ENCODE measurements around the gene SGCE.
"Not testable (repeated sequence)": the region's sequence is repeated elsewhere in the genome, so short reads cannot be mapped to it uniquely, and the experiment has no call there.

SGCE gene, protein sequence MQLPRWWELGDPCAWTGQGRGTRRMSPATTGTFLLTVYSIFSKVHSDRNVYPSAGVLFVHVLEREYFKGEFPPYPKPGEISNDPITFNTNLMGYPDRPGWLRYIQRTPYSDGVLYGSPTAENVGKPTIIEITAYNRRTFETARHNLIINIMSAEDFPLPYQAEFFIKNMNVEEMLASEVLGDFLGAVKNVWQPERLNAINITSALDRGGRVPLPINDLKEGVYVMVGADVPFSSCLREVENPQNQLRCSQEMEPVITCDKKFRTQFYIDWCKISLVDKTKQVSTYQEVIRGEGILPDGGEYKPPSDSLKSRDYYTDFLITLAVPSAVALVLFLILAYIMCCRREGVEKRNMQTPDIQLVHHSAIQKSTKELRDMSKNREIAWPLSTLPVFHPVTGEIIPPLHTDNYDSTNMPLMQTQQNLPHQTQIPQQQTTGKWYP

DNA sequence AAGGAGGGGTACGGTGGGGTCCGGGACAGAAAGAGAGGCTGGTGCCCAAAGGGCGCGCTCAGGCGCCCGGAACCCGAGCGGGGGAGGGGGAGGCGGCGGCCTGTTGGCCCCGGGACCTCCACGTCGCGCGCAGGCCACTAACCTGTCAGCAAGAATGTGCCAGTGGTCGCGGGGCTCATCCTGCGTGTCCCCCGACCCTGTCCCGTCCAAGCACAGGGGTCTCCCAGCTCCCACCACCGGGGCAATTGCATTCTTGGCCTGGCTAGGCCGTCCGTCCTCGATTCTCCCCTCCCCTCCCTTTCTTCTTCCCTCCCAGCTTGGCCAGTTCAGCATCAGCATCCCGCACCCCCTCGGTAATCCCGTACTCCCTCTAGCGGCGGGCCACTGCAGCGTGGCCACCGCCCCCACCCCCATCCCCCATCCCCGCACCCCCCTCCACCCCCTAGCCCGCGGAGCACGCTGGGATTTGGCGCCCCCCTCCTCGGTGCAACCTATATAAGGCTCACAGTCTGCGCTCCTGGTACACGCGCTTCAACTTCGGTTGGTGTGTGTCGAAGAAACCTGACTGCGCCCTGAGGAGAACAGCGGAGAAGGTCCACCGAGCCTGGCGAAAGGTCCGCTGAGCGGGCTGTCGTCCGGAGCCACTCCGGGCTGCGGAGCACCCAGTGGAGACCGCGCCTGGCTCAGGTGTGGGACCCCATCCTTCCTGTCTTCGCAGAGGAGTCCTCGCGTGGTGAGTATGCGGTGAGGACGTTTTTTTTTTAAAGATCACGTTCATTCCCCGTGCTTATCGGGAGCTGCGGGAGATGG, at the start of gene SGCE:
TSS of gene SGCE (minus strand) at position 286 of the 810 bp plus-strand sequence. CDS start at position 251, 35 bp downstream.
- DNase-seq (ENCODE audit: low spot score), result peak; percentile 47

DNA sequence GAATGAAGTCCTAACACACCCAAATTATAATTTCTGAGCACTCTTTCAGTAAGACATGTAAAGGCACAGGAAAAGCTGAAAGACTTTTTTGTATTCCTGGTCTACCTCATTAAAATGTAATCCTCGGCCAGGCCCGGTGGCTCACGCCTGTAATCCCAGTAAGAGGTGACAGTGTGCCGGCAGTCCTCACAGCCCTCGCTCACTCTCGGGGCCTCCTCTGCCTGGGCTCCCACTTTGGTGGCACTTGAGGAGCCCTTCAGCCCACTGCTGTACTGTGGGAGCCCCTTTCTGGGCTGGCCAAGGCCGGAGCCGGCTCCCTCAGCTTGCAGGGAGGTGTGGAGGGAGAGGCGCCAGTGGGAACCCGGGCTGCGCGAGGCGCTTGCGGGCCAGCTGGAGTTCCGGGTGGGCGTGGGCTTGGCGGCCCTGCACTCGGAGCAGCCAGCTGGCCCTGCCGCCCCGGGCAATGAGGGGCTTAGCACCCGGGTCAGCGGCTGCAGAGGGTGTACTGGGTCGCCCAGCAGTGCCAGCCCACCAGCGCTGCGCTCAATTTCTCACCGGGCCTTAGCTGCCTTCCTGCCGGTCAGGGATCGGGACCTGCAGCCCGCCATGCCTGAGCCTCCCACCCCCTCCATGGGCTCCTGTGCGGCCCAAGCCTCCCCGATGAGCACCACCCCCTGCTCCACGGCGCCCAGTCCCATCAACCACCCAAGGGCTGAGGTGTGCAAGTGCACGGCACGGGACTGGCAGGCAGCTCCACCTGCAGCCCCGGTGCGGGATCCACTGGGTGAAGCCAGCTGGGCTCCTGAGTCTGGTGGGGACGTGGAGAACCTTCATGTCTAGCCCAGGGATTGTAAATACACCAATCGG, 49.5 kb upstream of the SGCE start:
- DNase-seq (ENCODE audit: low spot score), result not testable (repeated sequence)

DNA sequence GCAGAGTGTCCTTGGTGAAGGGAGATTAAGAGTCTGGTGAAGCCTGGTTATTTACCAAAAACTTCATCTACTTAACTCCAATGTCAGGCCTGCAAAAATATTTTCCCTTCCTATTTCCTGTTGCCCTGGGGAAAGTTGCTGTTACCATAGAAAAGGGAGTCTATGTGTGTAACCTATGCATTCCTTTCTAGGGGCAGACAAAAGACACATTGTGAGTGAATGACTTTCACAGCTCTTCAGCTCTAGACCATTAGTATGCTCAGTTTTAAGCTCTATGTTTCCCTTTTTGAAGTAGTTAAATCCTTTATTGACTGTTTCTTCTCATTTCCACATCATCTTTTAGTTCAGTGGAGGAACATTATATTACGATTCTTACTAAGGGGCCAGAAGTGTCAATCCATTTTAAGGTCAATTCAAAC, 45.6 kb upstream of the SGCE start:
- no peak for DNase-seq (ENCODE audit: low spot score)

DNA sequence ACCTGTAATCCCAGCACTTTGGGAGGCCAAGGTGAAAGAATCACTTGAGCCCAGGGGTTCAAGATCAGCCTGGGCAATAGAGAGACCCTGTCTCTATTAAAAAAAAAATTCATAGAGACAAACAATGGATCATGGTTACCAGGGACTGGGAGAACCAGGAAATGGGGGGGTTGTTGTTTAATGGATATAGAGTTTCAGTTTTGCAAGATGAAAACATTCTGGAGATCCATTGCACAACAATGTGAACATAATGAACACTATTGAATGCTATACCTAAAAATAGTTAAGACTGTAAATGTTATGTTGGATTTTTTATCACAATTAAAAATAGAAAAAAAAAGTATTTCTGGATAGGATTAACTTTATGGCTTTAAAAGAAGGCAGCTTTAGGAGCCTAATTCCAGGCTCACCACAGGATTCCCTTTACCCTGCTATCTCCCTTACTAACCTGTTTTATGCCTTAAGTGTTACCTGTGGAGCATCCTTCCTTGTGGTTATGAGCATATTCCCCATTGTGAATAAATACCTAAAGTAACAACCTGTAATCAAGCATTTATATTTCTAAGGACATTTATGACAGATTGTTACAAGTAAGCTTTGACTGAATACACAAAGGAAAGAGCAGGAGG, 45.1 kb upstream of the SGCE start:
- DNase-seq (ENCODE audit: low spot score), result no peak

DNA sequence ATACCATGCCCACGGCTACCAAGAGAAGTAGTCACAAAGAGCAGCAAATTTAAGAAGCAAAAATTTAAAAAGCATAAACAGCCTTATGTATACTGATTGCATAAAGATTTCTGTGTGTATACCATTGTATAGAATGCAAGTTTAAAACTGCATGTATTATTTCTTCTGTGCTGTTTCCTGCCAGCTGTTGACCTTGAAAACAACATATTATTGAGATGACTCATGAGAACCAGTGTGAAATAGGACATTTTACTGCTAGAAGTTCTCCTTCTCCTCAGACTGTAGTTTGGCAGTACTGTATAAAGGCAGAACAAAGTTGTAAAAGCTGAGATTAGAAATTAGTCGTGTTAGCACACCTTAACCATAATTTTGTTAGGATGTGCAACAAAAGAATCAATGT, 42.3 kb upstream of the SGCE start:
- no peak for DNase-seq (ENCODE audit: low spot score)

DNA sequence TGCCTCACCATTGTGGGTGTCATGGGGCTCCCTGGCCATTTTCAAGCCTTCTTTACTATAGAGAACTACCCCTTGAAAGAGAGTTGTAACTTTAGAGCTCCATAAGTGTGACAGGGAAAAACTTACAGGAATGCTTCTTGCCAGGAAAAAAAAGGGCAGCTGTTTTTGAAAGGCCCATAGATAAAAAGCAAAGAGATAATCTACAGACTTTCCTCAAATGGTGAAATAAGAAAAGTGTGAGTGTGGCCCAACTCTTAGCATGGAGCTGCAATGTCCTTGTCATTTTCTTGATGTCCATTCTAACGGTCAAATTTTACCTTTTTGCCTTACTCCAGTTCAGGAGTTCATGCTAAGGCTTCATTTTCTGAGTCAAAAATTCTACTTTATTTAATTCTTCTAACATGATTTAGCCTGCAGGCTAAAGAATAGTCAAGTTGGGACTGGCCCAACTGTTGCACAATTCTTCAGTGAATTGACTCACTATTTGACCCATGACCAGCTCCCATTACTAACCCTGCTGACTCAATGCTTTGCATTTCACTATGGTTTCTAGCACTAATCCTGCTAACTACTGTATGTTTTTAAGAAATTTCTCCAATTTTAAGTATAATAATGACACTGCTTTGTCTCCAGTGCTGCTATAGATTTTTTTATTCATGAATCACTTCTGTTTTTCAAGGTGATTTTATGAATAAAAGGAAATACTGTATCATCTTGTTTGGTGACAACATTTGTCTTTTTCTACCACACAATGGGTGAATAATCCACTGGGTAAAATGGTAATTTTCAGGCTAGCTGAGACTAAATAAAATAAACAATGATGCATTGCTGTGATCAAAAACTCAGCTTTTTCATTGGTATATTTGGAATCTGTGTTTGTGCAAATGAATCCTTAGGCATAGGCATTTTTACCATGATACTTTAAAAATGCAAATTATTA, 41.4 kb upstream of the SGCE start:
- no peak for DNase-seq (ENCODE audit: low spot score)

DNA sequence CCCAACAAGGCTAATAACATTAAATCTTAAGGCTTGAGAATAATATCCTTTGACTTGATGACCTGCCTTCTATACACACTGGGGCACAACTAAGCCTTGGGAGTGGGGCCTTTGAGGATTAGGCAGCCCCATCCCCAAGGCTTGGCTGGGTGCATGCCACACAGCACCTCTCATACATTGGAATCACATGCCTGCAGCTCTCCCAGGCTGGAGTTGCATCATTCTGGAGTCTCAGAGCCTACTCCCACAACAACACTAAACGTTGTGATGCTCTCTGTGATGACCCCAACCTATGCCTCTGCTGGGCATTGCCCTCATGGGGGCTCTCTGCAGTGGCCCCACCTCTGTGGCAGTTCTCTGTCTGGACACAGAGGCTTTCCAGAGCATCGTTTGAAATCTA, 31.9 kb upstream of the SGCE start:
- DNase-seq (ENCODE audit: low spot score), result no peak

DNA sequence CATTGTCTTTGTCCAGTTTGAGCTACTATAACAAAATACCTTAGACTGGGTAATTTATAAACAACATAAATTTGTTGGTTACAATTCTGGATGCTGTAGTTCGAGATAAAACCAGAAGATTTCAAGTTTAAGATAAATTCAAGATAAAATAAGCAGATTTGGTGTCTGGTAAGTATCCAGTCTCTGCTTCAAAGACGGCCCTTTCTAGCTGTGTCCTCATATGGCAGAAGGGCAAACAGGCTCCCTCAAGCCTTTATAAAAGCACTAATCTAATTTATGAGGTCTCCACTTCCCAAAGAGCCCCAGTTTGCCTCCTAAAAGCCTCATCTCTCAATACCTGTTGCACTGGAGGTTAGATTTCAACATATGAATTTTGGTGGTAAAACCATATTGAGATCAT, 31.1 kb upstream of the SGCE start:
- DNase-seq (ENCODE audit: low spot score), result no peak

DNA sequence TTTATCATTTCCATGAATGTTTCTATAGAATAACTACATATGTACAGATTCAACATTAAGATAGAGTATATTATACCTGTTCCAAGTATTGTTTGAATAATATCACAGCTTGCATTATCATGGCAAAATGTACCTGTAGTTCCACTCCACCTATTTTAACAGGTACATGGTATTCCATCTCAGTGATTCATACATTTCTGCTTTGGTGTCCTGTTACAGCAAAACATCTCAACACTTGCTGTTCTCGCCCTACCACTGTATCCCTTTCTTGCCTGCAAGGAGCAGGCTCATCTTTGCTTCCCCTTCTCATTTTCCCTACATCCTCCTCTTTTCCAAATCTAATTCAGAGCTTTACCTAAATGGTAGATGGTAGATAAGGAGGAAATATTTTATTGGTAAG, 27.1 kb upstream of the SGCE start:
- DNase-seq (ENCODE audit: low spot score), result no peak

DNA sequence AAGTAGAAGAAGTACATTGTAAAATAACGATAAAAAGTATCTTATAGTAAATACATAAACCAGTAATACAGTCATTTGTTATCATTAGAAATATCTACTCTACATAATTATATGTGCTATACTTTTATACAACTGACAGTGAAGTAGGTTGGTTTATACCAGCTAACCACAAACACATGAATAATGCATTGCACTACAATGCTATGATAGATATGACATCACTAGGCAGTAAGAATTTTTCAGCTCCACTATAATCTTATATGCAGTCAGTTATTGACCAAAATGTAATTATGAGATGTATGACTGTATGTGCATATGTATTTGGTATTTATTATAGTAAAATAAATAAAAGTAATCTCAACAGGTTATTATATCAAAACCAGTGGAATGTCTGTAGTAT, 23.4 kb upstream of the SGCE start:
- DNase-seq (ENCODE audit: low spot score), result no peak

DNA sequence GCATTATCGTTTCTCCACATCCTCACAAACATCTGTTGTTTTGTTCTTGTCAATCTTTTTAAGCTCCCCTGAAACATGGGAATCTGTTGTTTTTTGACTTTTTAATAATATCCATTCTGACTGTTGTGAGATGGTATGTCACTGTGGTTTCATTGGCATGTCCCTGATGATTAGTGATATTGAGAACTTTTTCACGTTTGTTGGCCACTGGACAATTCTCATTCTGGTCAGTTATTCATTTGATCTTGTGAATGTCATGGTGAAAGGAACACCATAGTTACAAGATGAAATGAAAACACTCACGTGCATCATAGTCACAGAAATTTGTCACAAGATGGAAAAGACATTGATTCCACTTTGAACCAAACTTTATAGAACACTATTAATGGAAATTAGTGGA, 20.5 kb upstream of the SGCE start:
- no peak for DNase-seq (ENCODE audit: low spot score)

DNA sequence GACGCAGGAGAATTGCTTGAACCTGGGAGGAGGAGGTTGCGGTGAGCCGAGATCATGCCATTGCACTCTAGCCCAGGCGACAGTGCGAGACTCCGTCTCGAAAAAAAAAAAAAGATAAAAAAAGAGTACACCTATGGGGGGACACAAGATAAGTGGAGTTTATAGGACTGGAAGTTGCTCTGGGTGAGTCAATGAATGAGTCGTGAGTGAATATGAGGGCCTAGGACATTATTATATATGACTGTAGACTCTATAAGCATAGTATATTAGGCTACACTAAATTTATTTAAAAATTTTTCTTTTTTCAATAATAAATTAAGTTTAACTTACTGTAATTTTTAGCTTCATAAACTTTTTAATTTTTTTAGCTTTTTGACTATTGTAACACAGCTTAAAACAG, 19.4 kb upstream of the SGCE start:
- DNase-seq (ENCODE audit: low spot score), result no peak

DNA sequence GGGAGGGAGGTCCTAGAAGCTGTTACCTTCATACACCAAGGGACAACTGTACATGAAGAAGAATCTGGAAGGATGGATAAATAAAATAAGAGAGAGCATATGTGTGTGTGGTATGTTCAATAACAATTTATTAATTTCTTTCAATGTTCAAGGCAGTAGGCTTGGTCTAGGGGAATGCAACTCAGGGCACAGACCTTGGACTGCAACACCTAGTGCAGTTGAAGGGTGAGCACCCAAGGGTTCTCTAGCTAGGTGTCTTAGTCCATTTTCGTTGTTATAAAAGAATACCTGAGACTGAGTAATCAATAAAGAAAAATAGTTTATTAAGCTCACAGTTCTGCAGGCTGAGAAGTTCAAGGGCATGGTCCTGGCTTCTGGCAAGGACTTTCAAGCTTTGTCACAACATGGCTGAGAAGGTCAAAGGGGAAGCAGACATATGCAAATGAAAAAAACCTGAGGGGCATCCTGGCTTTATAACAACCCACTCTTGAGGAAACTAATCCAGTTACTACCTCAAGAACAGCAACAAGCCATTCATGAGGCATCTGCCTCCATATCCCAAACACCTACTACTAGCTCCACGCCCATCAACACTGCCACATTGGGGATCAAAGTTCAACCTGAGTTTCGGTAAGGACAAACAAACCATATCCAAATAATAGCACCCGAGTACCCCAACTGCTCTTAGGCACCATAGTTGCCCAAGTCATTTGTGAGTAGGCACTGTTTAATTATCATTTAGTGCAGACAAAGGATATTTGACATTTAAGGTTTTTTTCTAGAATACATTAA, 15.7 kb upstream of the SGCE start:
- DNase-seq (ENCODE audit: low spot score), result no peak

DNA sequence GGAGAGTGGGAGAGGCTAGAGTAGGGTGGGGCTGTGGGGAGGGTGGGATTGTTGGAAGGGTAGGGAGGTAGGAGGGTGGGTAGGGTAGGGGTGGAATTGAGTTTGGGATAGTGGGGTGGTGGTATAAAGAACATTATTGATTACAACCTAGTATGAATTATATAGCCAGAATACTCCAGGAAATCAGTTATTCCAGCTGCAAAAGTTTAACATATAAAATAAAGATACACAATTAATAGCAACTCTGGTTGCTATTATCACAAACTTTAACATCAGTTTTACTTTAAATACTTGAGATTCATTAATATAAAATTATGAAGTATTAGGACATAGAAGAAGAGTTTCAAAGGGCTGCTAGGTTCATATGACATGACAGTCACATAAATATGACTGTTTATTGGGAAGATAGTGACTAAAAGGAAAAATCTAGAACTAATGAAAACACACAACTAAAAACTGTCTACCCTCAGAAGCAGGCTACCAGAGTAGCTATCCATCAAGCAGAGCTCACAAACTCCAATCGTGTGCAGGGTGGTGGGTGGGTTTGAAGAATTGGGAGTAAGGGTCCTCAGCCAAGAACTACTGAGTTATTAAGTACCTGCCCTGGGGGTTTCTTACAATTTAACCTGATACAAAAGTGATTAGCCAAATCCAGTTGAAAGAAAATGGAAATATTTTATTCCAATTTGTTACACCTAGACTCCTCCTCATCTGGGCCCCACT, 14.0 kb upstream of the SGCE start:
- DNase-seq (ENCODE audit: low spot score), result no peak

DNA sequence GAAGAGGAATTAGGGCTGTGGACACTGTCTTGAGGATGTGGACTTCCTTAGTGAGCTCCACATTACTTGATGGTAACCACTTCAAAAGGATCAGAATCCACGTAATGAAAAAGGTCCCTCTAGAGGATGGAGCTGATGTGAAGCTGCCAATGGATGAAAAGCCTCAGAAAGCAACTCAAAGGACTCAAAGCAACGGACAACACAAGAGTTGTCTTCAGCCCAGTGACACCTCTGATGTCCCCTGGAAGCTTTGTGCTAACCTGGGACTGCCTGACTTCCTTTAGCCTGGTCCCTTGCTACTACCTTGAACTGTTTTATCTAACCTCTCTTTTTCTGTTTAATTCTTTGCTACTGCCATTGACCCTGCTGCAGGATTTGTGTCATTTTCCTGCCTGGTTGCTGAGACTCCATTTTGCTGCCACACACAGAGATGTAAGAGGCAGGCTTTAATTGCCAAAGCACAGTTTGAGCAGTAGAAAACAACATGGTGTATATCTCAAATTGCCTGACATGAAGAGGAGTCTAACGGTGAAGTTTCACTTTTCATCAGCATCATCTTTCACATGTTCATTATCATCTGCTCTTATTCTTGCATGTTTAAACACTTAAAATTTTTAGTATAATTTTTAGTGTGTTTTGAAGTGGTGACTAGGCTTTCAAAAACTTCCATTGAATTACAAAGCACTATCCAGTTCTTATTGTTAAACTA, 11.1 kb upstream of the SGCE start:
- no peak for DNase-seq (ENCODE audit: low spot score)

DNA sequence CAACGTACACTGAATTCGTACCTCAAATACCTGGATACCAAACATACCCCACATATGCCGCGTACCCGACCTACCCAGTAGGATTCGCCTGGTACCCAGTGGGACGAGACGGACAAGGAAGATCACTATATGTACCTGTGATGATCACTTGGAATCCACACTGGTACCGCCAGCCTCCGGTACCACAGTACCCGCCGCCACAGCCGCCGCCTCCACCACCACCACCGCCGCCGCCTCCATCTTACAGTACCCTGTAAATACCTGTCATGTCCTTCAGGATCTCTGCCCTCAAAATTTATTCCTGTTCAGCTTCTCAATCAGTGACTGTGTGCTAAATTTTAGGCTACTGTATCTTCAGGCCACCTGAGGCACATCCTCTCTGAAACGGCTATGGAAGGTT, 9.5 kb upstream of the SGCE start:
- DNase-seq (ENCODE audit: low spot score), result no peak

DNA sequence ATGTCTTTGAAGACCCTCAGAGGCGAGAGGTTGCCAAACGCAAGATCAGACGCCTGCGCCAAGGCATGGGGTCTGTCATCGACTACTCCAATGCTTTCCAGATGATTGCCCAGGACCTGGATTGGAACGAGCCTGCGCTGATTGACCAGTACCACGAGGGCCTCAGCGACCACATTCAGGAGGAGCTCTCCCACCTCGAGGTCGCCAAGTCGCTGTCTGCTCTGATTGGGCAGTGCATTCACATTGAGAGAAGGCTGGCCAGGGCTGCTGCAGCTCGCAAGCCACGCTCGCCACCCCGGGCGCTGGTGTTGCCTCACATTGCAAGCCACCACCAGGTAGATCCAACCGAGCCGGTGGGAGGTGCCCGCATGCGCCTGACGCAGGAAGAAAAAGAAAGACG, 8.1 kb upstream of the SGCE start:
- no peak for DNase-seq (ENCODE audit: low spot score)

DNA sequence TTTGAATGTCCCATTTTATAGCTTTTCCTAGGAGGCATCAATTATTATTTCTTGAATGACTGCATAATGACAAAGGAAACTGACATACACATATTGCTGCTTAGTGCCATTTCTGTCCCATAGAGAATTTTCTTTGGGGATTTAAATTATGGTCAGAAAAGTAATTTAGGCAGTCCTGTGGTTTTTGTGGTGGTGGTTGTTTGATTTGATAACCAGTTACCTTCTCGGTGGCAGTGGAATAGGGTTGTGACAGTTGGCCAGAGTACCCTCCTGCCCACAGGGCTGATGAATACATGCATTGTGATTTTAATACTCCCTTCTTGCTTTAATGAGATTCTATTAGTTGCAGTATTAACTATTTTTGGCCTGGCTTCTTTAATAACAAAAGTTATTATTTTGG, 6.6 kb upstream of the SGCE start:
- no peak for DNase-seq (ENCODE audit: low spot score)

DNA sequence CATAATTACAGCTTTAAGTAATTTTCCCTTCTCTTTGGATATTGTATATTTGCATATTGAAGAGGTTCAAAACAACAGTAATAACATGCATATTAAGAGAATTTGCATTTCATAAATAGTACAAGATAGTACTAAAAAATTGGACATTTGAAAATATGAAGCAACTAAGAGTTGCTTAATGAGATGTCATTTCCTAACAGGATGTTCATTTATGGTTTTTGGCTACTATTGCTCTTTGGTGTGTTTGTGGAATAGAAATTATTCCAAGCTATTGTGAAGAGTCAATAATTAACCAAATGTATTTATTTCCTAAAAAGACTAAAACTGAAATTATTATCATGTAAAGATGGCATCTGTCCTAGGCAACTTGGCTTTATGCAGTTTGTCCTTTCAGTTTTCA, 4.1 kb upstream of the SGCE start:
- no peak for DNase-seq (ENCODE audit: low spot score)
